ENCODE measurements around the gene KAZN. TPM values are rescaled to one million over a fixed set of nuclear protein-coding genes. Genes with fewer than 3 reads are reported as not detected.

The KAZN gene
- total and polyA plus RNA-seq, 8 donors: 11.1 to 37.5 (median 30.2) TPM

DNA sequence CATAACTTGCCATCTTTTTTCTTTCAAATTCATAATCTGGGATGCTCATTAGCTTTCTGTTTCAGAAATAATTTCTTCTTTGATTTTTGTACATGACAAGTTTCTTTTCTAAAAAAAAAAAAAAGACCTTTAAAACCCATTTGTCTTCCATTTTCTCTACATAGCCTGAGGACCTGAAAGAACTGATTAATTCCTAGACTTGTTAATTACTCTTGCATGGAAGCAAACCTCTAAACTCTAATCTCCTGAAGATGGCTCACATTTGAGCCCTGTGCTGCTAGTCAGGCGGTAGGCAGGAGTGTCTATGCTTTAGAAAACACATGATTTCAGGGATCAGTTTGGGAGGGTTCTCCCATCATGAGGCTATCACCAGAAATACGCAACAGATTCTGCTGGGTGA, 152.0 kb downstream of the KAZN start:
- H3K27ac ChIP-seq: no peak overlapping the region
- DNase-seq: no peak
- intact Hi-C loops (cut with DNase I): no loop called here
- no peaks in the 10 kb centered on the region for H3K4me1 ChIP-seq
- no peak overlapping the region for H3K4me3 ChIP-seq
- no peaks in the 10 kb centered on the region for H3K36me3 ChIP-seq
- H3K27me3 ChIP-seq: no peaks in the 10 kb centered on the region
- no peak for ATAC-seq
- TF ChIP-seq, protein P1, sequence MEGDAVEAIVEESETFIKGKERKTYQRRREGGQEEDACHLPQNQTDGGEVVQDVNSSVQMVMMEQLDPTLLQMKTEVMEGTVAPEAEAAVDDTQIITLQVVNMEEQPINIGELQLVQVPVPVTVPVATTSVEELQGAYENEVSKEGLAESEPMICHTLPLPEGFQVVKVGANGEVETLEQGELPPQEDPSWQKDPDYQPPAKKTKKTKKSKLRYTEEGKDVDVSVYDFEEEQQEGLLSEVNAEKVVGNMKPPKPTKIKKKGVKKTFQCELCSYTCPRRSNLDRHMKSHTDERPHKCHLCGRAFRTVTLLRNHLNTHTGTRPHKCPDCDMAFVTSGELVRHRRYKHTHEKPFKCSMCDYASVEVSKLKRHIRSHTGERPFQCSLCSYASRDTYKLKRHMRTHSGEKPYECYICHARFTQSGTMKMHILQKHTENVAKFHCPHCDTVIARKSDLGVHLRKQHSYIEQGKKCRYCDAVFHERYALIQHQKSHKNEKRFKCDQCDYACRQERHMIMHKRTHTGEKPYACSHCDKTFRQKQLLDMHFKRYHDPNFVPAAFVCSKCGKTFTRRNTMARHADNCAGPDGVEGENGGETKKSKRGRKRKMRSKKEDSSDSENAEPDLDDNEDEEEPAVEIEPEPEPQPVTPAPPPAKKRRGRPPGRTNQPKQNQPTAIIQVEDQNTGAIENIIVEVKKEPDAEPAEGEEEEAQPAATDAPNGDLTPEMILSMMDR (IDR thresholded peaks at IDR 0.05): no peak
- no peaks in the 10 kb centered on the region for H3K9me3 ChIP-seq

DNA sequence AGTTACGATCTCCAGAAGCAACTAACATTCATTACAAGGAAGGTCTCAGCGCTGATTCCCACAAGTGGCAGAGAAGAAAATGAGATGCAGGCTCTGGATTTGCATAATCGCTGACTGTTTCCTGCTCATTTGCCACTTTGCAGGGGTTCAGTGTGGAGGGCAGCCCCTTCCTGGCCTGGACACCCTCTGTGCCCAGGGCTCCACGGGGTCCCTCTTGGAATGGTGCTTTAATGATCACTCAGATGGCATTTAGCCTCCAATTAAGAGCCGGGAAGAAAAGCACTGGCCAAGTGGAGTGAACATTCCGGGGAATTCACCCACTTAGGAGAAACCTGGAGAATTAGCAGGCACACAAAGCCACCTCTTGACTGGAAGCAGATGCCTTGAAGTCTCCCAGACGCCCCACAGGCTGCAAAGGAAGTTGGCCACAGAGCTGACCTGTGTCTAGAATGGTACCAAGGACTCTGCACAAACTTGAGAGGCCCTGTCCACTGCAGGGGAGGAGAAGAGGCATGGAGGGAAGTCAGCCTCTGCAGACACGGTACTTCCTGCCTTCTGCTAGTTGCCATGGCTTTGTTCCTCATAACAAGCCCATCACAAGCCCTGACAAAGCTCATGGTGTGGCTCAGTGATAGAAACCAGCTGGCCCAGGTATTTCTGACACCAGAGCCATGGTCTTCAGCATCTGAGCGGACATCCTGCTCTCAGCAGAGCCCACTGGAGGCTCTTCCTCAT, 157.2 kb downstream of the KAZN start:
- no peak overlapping the region for H3K4me3 ChIP-seq
- H3K4me1 ChIP-seq: no peaks in the 10 kb centered on the region
- H3K9me3 ChIP-seq: no peaks in the 10 kb centered on the region
- no peak overlapping the region for H3K27ac ChIP-seq
- intact Hi-C loops (cut with DNase I): no loop called here
- no peaks in the 10 kb centered on the region for H3K27me3 ChIP-seq
- TF ChIP-seq, protein P1 (IDR thresholded peaks at IDR 0.05): no peak
- ATAC-seq (peak; percentile 63), DNase-seq (peak in 1 of 4 donors; percentile 48)
- H3K36me3 ChIP-seq: no peaks in the 10 kb centered on the region

DNA sequence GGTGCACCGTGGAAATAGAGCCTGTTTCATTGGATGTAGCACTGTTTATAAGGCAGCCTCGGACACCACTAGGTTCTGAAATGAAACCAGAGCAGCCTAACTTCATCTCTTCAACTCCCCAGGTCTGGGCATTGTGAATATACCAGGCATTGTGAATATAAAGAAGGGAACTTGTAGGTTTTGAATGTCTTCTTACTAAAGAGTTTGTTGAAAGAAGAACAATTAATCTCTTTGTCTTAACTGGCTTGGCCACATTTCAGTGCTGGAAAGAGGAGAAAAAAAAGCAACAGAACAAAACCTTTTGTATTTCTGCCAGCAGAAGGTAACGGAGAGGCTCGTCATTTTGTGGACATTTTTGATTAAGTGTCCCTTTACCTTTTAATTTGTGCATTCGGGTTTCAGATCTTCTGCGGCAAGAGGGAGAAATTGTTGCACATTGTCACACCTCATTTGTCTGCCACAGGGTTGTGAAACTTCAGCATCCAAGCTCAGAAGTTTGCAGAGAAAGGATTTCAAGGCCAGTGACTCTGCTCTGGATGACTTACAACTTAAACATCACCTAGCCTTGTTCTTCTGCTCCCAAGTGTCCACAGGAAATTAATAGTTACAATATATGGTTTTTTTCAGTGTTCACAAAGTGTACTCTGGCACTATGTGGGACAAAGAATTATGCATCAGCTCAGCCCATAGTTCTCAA, 158.3 kb downstream of the KAZN start:
- intact Hi-C loops (cut with DNase I): no loop called here
- no peaks in the 10 kb centered on the region for H3K9me3 ChIP-seq
- no peaks in the 10 kb centered on the region for H3K36me3 ChIP-seq
- H3K27ac ChIP-seq: no peak overlapping the region
- DNase-seq (no peak), ATAC-seq (no peak)
- no peaks in the 10 kb centered on the region for H3K4me1 ChIP-seq
- TF ChIP-seq, protein P1 (IDR thresholded peaks at IDR 0.05): no peak
- no peak overlapping the region for H3K4me3 ChIP-seq
- H3K27me3 ChIP-seq: no peaks in the 10 kb centered on the region

DNA sequence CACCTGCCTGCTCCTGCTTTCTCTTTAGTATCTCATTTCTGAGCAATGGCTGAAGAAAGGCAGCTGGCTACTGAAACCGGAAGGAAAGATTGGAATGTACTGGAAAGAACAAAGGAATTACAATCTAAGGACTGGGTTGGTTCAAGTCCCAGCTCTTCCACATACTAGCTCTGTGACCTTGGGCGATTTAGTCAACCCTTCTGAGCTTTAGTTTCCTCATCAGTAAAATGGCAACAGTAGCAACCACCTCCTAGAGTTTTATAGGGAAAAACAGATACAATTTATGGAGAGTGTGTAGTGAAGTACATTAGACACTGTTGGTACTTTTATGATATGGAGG, 158.8 kb downstream of the KAZN start:
- no peak for ATAC-seq
- H3K4me1 ChIP-seq: no peaks in the 10 kb centered on the region
- H3K27ac ChIP-seq: no peak overlapping the region
- H3K4me3 ChIP-seq: no peak overlapping the region
- intact Hi-C loops (cut with DNase I): no loop called here
- TF ChIP-seq, protein P1 (IDR thresholded peaks at IDR 0.05): no peak
- H3K27me3 ChIP-seq: no peaks in the 10 kb centered on the region
- no peaks in the 10 kb centered on the region for H3K36me3 ChIP-seq
- H3K9me3 ChIP-seq: no peaks in the 10 kb centered on the region
- no peak for DNase-seq

DNA sequence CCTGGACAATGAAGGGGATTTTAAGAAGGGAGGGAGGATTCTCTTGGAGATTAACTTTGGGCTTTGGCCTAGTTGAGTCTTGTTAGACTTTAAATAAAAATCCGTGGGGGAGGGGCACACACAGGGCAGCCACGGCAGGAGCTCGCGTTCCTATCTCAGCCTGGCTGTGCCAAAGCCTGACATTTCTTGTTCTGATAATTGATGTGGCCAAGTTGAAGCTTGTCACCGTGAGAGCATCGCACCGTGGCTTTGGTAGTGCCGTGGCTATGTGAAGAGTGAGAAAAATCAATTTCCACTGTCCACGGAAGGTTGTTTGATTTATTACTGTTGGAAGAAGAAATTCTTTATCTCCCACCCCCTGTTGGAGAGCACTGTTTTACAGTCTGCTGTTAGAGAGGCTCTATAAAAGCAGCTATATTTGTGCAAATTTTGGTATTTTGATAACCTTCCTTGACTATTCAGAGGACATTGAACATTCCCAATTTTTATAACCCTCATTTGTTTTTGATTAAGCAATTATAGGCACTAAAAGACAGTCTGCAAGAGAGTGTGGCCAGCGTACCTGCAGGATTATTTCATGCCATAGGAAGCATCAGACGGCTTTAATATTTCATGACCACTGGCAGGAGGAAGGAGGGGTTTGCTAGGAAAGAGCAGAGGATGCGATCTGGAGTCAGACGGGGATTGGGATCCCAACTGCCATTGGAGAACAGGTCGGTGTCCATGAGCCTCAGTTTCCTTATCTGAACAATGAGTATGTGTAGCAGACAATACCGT, 160.7 kb downstream of the KAZN start:
- no peaks in the 10 kb centered on the region for H3K9me3 ChIP-seq
- no peaks in the 10 kb centered on the region for H3K36me3 ChIP-seq
- intact Hi-C loops (cut with DNase I): no loop called here
- H3K27ac ChIP-seq: no peak overlapping the region
- H3K4me3 ChIP-seq: no peak overlapping the region
- ATAC-seq (no peak), DNase-seq (no peak)
- TF ChIP-seq, protein P1 (IDR thresholded peaks at IDR 0.05): no peak
- H3K4me1 ChIP-seq: no peaks in the 10 kb centered on the region
- H3K27me3 ChIP-seq: no peaks in the 10 kb centered on the region

All from left lung (tissue), 10 donors.